ENCODE measurements around the gene MROH2A.
A peak's percentile ranks its signal among the peaks of the same experiment; 100 is the strongest.

MROH2A gene

GRCh38 chr2:233800208-233800607 is 22.1 kb downstream of the MROH2A start:
- DNase-seq, result no peak

GRCh38 chr2:233801357-233802131 is 23.4 kb downstream of the MROH2A start:
- peak; percentile 44 for DNase-seq

GRCh38 chr2:233802132-233802815 is 24.1 kb downstream of the MROH2A start:
- DNase-seq, result peak; percentile 38

GRCh38 chr2:233803292-233803911 is 25.3 kb downstream of the MROH2A start:
- DNase-seq, result no peak

GRCh38 chr2:233803994-233804393 is 25.9 kb downstream of the MROH2A start:
- DNase-seq, result no peak

DNA sequence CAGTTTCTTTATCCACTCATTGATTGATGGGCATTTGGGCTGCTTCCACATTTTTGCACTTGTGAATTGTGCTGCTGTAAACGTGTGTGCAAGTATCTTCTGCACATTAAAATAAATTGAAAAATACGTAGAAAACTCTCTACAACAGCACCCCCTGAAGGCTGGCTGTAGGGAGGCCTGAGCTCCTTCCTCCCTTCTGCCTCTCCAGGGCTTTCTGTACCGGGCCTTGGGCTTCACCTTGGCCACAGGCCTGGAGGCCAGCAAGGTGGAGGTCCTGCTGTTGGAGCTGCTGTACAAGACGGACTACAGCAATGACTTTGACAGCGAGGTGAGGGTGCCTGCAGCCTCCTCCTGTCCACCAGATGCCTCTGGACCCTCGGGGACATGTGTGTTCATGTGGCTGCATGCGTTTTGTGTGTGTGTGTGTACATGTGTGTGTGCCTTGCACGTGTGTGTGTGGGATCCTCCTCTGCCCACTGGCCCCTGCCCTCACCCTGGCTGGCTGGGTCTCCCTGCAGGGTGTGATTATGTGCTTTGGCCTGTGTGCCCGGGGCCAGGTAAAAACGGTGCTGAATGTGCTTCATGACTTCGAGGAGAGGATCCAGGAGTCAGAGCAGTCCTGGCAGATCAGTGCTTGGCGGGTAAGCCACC is 29.2 kb downstream of the MROH2A start:
- DNase-seq, result peak; percentile 47

DNA sequence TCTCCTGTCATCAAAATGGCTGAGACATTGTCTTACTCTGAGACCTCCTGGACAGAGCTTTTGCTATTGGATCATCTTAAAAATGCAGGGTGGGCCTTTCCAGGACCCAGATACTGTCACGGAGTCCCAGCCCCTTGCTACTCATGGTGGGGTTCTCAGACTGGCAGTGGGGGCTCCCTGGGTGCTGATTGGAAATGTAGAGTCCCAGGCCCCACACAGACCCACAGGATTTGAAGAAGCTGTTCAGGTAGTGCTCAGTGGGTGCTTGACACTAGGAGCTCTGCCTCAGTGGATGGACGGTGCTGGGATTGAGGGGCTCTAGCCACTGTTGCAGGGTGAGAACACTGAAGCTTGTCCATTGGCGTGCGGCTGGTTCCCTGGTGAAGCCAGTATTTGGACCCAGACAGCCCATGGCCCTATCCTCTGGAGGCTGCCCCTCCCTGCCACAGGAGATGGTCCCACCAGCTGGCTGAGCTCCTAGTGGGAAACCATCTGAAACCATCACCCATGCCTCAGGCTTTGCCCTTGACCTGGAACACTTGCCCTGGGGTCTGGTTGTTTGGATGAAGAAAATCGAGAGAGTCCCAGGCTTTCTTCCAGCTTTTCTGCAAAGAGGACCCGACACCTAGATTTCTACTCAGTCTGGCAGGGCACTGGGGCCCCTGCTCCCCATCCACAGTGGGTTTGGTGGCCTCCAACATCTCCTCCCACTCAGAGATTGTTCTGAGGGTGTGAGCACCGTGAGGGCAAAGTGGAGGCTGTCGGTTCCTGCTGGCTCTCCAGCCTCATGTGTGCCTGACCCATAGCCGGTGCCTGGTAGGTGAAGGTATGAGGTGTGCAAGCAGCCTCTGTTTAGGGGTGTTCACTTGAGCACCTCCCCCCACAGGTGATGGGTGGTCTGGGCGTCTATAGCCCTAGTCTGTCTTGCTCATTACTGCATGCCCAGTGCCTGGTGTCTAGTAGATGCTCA is 30.1 kb downstream of the MROH2A start:
- peak; percentile 26 for DNase-seq

GRCh38 chr2:233810385-233810784 is 32.3 kb downstream of the MROH2A start:
- peak; percentile 12 for DNase-seq

GRCh38 chr2:233811087-233811486 is 33.0 kb downstream of the MROH2A start:
- DNase-seq, result peak; percentile 39

DNA sequence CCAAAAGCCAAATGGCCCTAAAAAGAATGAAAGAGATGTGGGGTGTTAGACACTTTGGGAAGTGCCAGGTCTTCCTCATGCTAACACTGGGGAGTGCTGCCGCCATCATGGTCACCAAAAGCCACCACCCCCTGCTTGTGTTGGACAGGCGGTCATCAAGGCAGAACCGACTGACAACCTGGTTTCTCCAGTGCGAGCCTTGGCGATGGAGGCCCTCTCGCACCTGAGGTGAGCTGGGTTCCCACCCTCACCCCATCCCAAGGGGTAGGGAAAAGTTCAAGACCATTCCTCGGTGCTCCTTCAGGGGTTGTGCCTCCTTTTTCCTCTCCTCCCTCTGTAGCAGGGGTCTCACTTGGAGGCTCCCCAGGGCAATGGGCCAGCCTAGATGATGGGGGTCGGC is 33.6 kb downstream of the MROH2A start:
- DNase-seq, result peak; percentile 15

DNA sequence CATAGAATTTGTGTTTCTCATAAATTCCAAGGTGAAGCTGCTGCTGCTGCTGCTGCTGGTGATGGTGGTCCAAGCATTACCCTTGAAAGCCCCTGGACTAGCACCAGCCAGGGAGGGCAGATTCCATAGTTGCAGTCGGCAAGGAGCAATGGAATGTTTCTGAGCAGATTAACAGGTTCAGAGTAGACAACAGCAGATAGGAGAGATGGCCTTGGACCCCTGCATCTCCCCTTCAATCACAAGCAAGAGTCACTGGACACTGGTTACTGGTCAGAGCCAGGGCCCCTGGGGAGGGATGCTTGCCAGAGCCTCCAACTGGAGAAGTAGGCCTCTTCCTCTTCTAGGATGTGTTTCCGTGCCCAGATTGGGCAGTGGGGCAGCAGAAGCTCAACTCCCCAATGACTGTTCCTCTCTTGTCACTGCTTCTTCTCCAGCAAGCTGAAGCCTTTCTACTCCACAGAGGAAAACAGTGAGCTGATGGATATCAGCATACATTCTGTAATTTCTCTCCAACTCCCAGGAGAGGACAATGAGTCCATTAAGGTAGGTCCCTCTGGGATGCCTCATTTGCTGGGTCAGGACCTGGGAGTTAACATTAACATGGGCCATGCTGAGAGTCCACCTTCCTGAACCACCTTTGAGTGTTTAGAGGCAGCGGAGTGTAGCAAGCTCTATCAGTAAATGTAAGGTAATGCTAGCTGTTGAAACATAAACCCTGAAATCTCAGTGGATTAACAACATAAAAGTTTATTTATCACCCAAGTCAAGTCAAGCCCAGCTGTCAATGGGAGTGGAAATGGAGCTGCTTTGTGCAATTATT is 35.3 kb downstream of the MROH2A start:
- DNase-seq, result peak; percentile 30

- DNase-seq, result peak; percentile 37
These were observed 36.1 kb downstream of the MROH2A start for GRCh38 chr2:233814056-233814835.

- no peak for DNase-seq
These were observed 37.7 kb downstream of the MROH2A start for GRCh38 chr2:233815861-233816260.

GRCh38 chr2:233816334-233816733 is 38.2 kb downstream of the MROH2A start:
- DNase-seq, result no peak

DNA sequence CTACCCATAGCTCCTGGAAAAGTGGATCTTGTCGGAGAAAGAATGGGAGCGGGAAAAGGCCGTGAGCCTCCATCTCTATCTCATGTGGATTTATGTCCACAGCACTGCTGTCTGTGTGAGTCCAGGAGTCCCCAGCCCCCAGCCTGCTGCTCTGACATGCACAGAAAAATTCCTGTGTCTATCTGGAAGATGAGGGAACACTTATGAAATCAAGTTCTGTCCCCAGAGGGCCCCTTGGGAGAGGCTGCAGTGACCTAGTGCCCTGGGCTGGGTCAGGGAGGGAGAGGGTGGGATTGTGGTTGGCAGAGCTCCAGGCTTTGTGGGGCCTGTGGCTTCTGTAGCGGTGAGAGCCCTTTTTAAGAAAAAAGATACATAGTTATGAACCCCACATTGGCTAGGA is 38.6 kb downstream of the MROH2A start:
- peak; percentile 22 for DNase-seq

DNA sequence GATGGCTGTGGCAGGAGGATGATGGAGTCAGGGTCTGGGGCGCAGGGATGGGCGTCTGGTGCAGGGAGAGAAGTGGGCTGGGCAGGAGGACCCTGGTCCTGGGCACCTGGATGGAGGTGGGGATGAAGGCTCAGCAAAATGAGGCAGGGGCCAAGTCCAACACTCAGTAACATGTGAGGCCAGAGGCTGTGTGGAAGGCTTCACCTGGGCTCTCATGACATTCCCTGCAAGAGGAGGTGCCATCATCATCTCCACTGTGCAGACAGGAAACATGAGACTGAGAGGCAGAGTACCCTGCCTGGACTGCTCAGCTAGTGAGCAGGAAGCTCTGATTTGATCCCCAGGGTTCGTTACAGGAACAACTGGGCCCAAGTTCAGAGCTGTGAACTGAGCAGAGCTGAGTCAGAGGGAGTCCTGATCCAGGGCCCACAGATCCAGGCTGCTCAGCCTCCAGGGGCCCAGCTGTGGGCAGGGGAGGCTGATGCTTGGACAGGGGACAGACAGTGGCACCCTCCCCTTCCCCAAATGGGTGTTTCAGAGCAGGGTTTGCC is 39.3 kb downstream of the MROH2A start:
- peak; percentile 42 for DNase-seq

- peak; percentile 42 for DNase-seq
These were observed 40.0 kb downstream of the MROH2A start for GRCh38 chr2:233817995-233818638.

- peak; percentile 49 for DNase-seq
These were observed 40.8 kb downstream of the MROH2A start for GRCh38 chr2:233818639-233819621.

All from islet precursor cell (in vitro differentiated cells).